Aorta (tissue), 5 donors: Measurements from ENCODE around the gene ARRDC5. TPM values are rescaled to one million over a fixed set of nuclear protein-coding genes. Genes with fewer than 3 reads are reported as not detected.
A peak's percentile ranks its signal among the peaks of the same experiment; 100 is the strongest.
"Not testable (repeated sequence)": the region's sequence is repeated elsewhere in the genome, so short reads cannot be mapped to it uniquely, and the experiment has no call there.

Experiments used
- ATAC-seq: fragments of 200-7000 bp; cut with Tn5 transposase; one replicate; pipeline ENCODE4 v1.9.1; 2022; ENCODE audit warnings: moderate library complexity; ENCODE audit not compliant: low FRiP score
- DNase-seq, 2 donors: peaks; one replicate each; pipeline ENCODE4 v3.0.0-alpha.2; 2020
- H3K27ac ChIP-seq, 2 donors: one replicate each; pipeline ENCODE4 v1.5.1; 2013; ENCODE audit warnings: low read length in 2 of 2, mild to moderate bottlenecking in 2 of 2, moderate library complexity in 2 of 2, control low read depth in 1 of 2, inconsistent platforms in 1 of 2, low read depth in 1 of 2
- H3K27me3 ChIP-seq, 2 donors: one replicate each; pipeline ENCODE4 v1.6.1; 2013; ENCODE audit warnings: control low read depth in 1 of 2, low read length in 1 of 2, mild to moderate bottlenecking in 1 of 2, moderate library complexity in 1 of 2; ENCODE audit not compliant: insufficient read depth in 2 of 2, control insufficient read depth in 1 of 2
- H3K36me3 ChIP-seq, 2 donors: one replicate each; pipeline ENCODE4 v1.6.1; 2013; ENCODE audit warnings: control low read depth in 1 of 2, low read length in 1 of 2, mild to moderate bottlenecking in 1 of 2; ENCODE audit not compliant: insufficient read depth in 2 of 2, control insufficient read depth in 1 of 2
- H3K4me1 ChIP-seq, 2 donors: one replicate each; pipeline ENCODE4 v1.6.1; 2013; ENCODE audit warnings: low read length in 2 of 2, control low read depth in 1 of 2, mild to moderate bottlenecking in 1 of 2, moderate library complexity in 1 of 2; ENCODE audit not compliant: insufficient read depth in 2 of 2, control insufficient read depth in 1 of 2
- H3K4me3 ChIP-seq, 2 donors: one replicate each; pipeline ENCODE4 v1.5.1; 2013; ENCODE audit warnings: low read length in 2 of 2, control low read depth in 1 of 2, mild to moderate bottlenecking in 1 of 2
- H3K9me3 ChIP-seq: one replicate; pipeline ENCODE4 v1.6.1; 2013; ENCODE audit warnings: mild to moderate bottlenecking, low read length; ENCODE audit not compliant: control insufficient read depth
- WGBS, 2 donors: extraction: QIAGEN DNeasy Blood & Tissue Kit; methylation state at CpG; one replicate each; pipeline ENCODE4 v1.1.7; 2013; 5-methylcytosine and 5-hydroxymethylcytosine counted together
- intact Hi-C, 2 donors: fragments of 100-400 bp; cut with DNase I; formaldehyde crosslinking; loops; one replicate each; pipeline versions ENCODE4 v1.14.2 to v1.15.0; 2022
- polyA plus RNA-seq, 2 donors: library from polyadenylated mRNA; stranded (reverse); fragments of 200-250 nt; gene quantifications; one replicate each; pipeline ENCODE4 v1.2.3, GENCODE V29; 2013
- total RNA-seq, 2 donors: library from RNA; stranded (reverse); fragmentation: NEBNext Ultra II Directional; extraction: Animal tissue kit (Norgen Biotek cat#: 25700); gene quantifications; one replicate each; pipeline ENCODE4 v1.2.1, GENCODE V29; 2021
- donor health status: healthy with polysubstance abuse.
- donor health status: Bipolar disorder and iron deficiency.
- donor health status: DM: no; HTN: no; CAD: no.
- donor health status: DM: no; HTN: no; CAD: no.
- donor health status: DM: yes; HTN: yes; CAD: no.

Gene ARRDC5
- total and polyA plus RNA-seq, 4 donors: 0.36 to 0.90 TPM; not detected in 2

- H3K4me1 ChIP-seq, H3K36me3 ChIP-seq, H3K27ac ChIP-seq, H3K4me3 ChIP-seq, DNase-seq, ATAC-seq, H3K27me3 ChIP-seq, H3K9me3 ChIP-seq, intact Hi-C loops: not testable (repeated sequence)
- WGBS, 2 donors: 56 to 61% methylated on average over 6 of the region's 6 CpGs
Observed at GRCh38 chr19:4882874-4883273, 19.8 kb downstream of the ARRDC5 start.

- Histone ChIP-seq H3K4me1 (no peaks in the 10 kb centered on the region), H3K36me3 (no peaks in the 10 kb centered on the region), H3K4me3 (no peak overlapping the region), H3K27me3 (no peaks in the 10 kb centered on the region), H3K9me3 (no peaks in the 10 kb centered on the region), H3K27ac (no peak overlapping the region)
- intact Hi-C loops: no loop called here
- WGBS, 2 donors: 97 to 98% methylated on average over 11 of the region's 11 CpGs
- DNase-seq (no peak), ATAC-seq (no peak)
Observed at GRCh38 chr19:4879041-4879440, 23.7 kb downstream of the ARRDC5 start.

- intact Hi-C loops: no loop called here
- ATAC-seq: peak; percentile 29
- 24 to 27% methylated on average over 23 of the region's 23 CpGs for WGBS, 2 donors
- H3K4me3 ChIP-seq: no peak overlapping the region
- H3K27ac ChIP-seq: peak overlapping the region in 1 of 2 donors; percentile 66
- H3K9me3 ChIP-seq: no peaks in the 10 kb centered on the region
- H3K36me3 ChIP-seq: no peaks in the 10 kb centered on the region
- DNase-seq: peak in 1 of 2 donors; percentile 53
- no peaks in the 10 kb centered on the region for H3K4me1 ChIP-seq
- H3K27me3 ChIP-seq: no peaks in the 10 kb centered on the region
Observed at GRCh38 chr19:4878491-4878968, 24.2 kb downstream of the ARRDC5 start.

- intact Hi-C loops: no loop called here
- 10 to 17% methylated on average over 28 to 30 of the region's 30 CpGs for WGBS, 2 donors
- Histone ChIP-seq H3K9me3 (no peaks in the 10 kb centered on the region), H3K36me3 (no peaks in the 10 kb centered on the region), H3K4me1 (no peaks in the 10 kb centered on the region), H3K27ac (peak overlapping the region in 1 of 2 donors; percentile 66), H3K4me3 (no peak overlapping the region), H3K27me3 (no peaks in the 10 kb centered on the region)
- ATAC-seq (peak; percentile 86), DNase-seq (peak; percentile 66 to 84)
Observed at GRCh38 chr19:4877753-4878490, 24.8 kb downstream of the ARRDC5 start.

GRCh38 chr19:4873930-4874329 is 28.8 kb downstream of the ARRDC5 start:
- WGBS, 2 donors: 87 to 91% methylated on average over 3 of the region's 3 CpGs
- no peak for ATAC-seq

GRCh38 chr19:4871711-4872110 is 31.0 kb downstream of the ARRDC5 start:
- WGBS, 2 donors: 71 to 74% methylated on average over 6 of the region's 6 CpGs
- Histone ChIP-seq H3K9me3 (no peaks in the 10 kb centered on the region), H3K4me3 (no peak overlapping the region), H3K27ac (no peak overlapping the region), H3K4me1 (no peaks in the 10 kb centered on the region), H3K36me3 (no peaks in the 10 kb centered on the region), H3K27me3 (no peaks in the 10 kb centered on the region)
- no peak for DNase-seq
- intact Hi-C loops: loop anchor here (1.0 to 2.0 kb wide), 4 partner anchors 39 to 160 kb away; partner anchors contain the start of gene KDM4B (in 1 of the 2)
- no peak for ATAC-seq

More at GRCh38 chr19:4873930-4874329, 28.8 kb downstream of the ARRDC5 start:
- H3K4me1 ChIP-seq: no peaks in the 10 kb centered on the region
- H3K36me3 ChIP-seq: no peaks in the 10 kb centered on the region
- no peak for DNase-seq
- no peaks in the 10 kb centered on the region for H3K9me3 ChIP-seq
- H3K27ac ChIP-seq: no peak overlapping the region
- intact Hi-C loops: loop anchor here (2.0 kb wide), 1 partner anchor 37 kb away; no protein-coding TSS in a partner anchor
- no peak overlapping the region for H3K4me3 ChIP-seq
- H3K27me3 ChIP-seq: no peaks in the 10 kb centered on the region

GRCh38 chr19:4870025-4870700 is 32.5 kb downstream of the ARRDC5 start:
- Histone ChIP-seq H3K36me3 (no peaks in the 10 kb centered on the region), H3K27ac (no peak overlapping the region), H3K4me1 (no peaks in the 10 kb centered on the region), H3K4me3 (no peak overlapping the region), H3K27me3 (no peaks in the 10 kb centered on the region), H3K9me3 (no peaks in the 10 kb centered on the region)
- DNase-seq (peak; percentile 77 to 87), ATAC-seq (no peak)
- WGBS, 2 donors: 81 to 84% methylated on average over 10 of the region's 10 CpGs
- intact Hi-C loops: loop anchor here (2.0 kb wide), 2 partner anchors 99 to 161 kb away; partner anchors contain the start of gene KDM4B (in 1 of the 2)

- no peak overlapping the region for H3K4me3 ChIP-seq
- no peaks in the 10 kb centered on the region for H3K4me1 ChIP-seq
- WGBS, 2 donors: 67 to 77% methylated on average over 10 of the region's 10 CpGs
- no peaks in the 10 kb centered on the region for H3K9me3 ChIP-seq
- intact Hi-C loops: no loop called here
- ATAC-seq (no peak), DNase-seq (no peak)
- H3K36me3 ChIP-seq: no peaks in the 10 kb centered on the region
- H3K27ac ChIP-seq: no peak overlapping the region
- no peaks in the 10 kb centered on the region for H3K27me3 ChIP-seq
Observed at GRCh38 chr19:4868286-4868834, 34.3 kb downstream of the ARRDC5 start.
